GM12801 (cell line): Measurements from ENCODE around the gene BCLAF1.

Experiments
- CTCF ChIP-seq: IDR thresholded peaks from one replicate; pipeline ENCODE4 v1.5.1; 2011; ENCODE audit warnings: control low read depth; ENCODE audit not compliant: insufficient read length; ENCODE audit errors: extremely low read depth

BCLAF1 gene

GRCh38 chr6:136244061-136244616 lies 45.5 kb downstream of the BCLAF1 start:
- no peak for TF ChIP-seq CTCF

DNA sequence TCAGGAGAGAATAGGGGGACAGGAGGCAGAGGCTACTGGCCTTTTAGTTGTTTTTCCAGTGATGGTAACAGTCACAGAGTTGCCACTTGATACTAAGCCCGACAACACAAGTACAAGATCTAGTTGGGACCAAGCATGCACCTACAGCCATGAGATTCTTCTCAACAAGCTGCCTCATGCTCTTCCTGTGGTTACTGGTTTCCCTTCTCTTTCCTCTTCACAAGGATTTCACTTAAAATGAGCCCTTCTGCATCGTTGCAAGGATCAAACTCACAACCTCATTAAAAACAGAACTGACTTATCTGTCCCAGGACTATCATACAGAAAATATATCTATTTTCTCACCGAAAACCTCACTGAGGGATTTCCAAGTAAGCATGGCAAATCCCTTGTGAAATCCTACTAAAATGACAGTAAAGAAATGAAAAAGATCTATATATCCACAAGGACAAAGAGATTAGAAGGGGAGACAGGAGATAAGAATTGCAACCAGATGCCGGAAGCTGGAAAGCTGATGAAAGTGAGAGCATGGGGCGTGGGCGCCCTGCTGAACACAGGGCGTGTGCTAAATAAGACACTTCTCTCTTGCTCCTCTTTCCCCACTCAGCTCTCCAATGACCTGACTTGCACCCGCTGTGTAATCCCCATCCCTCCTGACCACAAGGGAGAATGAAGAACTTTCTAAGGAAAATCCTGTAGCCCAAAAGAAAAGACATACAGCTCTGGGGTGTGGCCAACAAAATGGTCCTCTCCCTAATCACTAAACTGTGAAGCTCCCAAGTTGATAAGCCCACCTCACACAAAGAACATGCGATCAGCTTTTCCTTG lies 53.0 kb downstream of the BCLAF1 start:
- no peak for TF ChIP-seq CTCF

DNA sequence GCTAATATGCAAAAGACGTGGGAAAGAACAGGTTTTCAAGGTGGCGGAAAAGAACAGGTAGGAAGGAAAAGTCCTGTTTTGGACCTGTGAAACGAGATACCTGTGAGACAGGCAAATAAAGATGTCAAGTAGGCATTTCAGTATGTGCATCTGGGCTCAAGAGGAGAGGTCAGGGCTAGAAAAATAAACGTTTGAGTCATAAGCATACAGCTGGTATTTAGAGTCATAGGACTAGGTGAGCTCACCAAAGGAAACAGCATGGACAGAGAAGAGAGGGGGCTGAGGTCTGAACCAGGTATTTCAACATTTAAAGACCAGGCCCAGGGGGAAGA lies 54.4 kb downstream of the BCLAF1 start:
- no peak for TF ChIP-seq CTCF

DNA sequence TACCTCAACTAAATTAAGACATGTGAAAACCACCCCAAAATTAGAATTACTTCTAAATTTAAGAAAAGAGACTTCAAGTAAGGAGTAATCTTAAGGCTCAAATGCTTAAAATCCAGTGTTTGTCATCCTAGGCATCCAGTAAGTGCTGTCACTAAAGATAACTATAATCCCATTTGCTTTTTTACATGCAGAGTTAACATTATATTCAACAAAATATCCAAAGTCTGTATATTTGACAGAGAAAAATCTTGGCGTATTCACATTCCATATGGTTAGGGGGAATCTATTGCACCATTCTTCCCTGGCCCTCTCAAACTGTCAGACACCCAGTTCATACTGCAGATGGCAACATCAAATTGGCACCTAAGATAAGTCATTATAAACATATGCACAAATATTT lies 56.9 kb downstream of the BCLAF1 start:
- TF ChIP-seq CTCF: no peak

GRCh38 chr6:136230219-136230853 lies 59.3 kb downstream of the BCLAF1 start:
- no peak for TF ChIP-seq CTCF

GRCh38 chr6:136228814-136229213 lies 60.8 kb downstream of the BCLAF1 start:
- no peak for TF ChIP-seq CTCF

DNA sequence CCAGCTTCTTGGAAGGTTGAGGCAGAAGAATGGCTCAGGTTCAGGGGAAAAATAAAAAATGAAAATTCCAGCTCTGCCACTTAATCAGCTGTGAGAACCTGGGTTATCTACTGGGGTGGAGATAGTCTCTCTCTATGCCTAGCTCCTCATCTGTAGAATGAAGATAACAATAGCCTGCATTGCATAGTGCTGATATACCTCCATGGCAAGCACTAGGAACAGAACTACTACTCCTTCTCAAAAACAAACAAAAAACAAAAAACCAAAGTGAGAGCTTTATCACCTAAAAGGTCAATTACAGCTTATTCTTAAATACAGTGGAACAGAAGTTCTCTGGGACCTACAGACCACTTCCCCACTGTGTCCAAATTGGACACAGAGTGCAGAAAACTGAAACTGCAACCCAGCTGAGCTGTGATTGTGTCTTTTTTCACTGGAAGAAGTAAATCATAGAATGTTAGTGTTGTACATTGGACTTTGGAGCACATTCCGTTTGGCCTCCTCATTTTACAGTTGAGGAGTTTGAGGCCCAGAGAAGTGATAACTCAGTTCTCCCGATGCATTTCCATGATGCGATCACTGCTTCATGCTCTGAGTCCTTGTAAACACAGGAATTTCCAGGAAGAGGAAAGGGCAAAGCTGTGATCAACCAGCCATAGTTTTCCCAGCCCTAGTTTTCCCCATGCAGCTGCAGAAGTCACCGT lies 62.8 kb downstream of the BCLAF1 start:
- no peak for TF ChIP-seq CTCF
